Hippocampal formation (tissue), 2 donors: Measurements from ENCODE around the gene AARS2.
A peak's percentile ranks its signal among the peaks of the same experiment; 100 is the strongest.

Experiments
- DNase-seq, 2 donors: peaks; one replicate each; lab custom pipeline; 2025; lab: John Stamatoyannopoulos, UW

AARS2 gene

DNA sequence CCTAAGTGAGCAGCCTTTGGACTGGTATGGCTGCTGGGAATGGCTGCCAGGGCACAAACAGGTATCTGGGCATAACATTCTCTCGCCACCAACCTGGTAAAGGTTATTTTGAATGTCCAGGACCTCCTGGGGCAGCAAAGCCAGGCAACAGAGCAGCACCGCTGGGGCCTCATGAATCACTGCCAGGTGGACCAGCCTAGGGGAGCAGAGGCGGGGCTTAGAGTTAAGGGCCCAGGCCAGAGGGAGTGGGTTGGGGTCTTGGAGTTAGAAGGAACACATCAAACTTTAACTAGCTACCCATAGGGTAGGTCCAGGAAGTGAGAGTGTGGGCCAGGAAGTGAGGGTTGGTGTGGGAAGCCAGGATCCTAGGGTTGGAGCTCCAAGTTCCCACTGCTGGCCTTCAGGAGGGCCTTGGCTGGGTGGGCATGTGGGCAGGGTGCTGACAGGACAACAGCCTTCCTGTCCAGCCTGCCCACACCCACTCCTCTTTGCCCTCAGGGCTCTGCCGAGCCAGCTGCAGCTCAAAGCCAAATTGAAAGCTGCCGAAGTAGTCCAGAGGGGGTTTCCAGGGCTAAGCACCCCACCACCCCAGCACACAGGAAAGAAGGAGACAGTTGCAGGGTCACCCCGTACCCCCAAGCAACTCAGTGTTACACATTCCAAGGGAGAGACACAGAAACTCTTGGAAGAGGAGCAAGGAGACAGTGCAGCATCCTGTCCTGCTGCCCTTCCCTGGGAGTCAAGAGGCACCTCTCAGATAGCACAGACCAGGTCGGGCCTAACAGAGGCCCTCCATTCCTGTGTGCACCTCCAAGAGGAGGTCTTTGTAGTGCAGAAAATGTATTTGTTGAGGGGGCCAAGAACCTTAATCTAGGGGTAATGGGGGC lies 50.4 kb downstream of the AARS2 start:
- DNase-seq = no peak

- DNase-seq = no peak
These were observed 51.6 kb downstream of the AARS2 start for GRCh38 chr6:44261581-44261980.

- DNase-seq = no peak
These were observed 52.5 kb downstream of the AARS2 start for GRCh38 chr6:44260451-44261297.

DNA sequence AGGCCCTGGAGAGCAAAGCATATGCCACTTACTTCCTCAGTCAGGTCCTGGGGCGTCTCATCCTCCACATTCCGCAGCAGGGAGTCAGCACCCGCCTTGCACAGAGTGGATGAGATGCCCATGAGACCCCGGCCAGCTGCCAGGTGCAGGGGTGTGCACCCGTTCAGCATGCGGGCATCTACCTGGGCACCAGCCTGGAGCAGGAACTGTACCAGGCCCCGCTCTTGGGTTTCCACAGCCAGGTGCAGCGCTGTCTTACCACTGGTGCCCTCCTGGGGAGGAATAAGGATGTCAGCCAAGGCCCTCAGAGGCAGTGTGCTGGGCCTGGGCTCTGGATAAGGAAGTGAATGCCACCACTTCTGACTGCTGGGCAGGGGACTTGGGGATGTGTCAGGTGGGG lies 53.1 kb downstream of the AARS2 start:
- no peak for DNase-seq

DNA sequence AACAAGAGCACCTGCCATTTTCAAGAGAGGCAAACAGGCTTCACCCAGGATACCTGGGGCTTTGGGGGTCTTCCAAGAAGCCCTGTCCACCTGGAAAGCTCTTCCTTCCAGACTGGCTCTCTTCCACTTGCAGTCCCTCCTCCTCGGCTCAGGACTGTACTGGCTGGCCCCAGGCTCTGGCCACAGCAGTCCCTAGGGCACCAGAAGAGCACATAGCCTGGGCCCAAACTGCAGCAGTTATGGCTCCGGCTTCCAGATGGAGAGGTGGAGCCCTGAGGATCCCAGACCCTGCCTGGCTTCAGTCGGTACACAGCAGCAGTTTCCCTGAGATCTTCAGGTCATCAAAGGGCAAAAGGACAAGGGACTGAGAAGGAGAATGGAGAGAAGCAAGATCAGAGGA lies 54.2 kb downstream of the AARS2 start:
- no peak for DNase-seq

GRCh38 chr6:44258325-44258863 lies 54.8 kb downstream of the AARS2 start:
- DNase-seq = no peak

- no peak for DNase-seq
These were observed 55.3 kb downstream of the AARS2 start for GRCh38 chr6:44257753-44258324.

DNA sequence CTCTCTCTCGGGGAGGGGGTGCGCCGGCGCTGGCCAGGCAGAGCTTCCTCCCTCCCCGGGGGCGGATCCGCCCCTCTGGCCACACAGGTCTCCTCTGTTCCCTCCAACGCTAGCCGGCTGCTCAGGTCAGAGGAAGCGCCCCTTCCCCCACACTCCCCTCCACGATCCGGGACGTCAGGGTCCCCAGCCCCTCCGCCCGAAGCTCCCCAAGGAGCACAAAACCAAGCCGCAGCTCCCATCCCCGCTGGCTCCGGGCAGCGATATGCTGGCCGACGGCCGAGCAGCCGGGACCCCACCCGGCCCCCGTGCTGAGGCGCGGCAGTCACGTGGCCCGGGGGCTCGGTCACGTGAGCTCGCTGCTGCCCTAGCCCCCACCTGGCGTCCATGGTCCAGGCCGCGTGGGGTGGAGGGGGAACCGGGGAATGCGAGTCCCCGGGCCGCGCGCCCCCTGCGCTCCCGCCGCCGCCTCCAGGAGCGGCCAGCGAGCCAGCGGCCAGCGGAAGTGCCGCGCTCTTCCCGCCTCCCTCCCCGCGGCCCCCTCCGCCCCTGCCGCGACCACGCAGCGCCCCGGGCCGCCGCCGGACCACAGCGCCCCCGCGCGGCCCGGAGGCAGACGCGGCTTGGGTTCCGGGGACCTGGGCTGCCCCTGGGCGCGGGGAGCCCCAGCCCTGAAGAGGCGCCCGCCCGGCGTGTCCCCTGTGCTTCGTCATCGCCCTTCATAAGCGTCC lies 56.0 kb downstream of the AARS2 start, which contains the start of gene SLC35B2:
Gene SLC35B2 (minus strand): TSS at position 504 of the 728 bp plus-strand sequence. CDS start 118 bp downstream, at position 386.
- DNase-seq = peak; percentile 90 to 91

GRCh38 chr6:44256775-44257024 lies 56.4 kb downstream of the AARS2 start:
- DNase-seq = no peak

DNA sequence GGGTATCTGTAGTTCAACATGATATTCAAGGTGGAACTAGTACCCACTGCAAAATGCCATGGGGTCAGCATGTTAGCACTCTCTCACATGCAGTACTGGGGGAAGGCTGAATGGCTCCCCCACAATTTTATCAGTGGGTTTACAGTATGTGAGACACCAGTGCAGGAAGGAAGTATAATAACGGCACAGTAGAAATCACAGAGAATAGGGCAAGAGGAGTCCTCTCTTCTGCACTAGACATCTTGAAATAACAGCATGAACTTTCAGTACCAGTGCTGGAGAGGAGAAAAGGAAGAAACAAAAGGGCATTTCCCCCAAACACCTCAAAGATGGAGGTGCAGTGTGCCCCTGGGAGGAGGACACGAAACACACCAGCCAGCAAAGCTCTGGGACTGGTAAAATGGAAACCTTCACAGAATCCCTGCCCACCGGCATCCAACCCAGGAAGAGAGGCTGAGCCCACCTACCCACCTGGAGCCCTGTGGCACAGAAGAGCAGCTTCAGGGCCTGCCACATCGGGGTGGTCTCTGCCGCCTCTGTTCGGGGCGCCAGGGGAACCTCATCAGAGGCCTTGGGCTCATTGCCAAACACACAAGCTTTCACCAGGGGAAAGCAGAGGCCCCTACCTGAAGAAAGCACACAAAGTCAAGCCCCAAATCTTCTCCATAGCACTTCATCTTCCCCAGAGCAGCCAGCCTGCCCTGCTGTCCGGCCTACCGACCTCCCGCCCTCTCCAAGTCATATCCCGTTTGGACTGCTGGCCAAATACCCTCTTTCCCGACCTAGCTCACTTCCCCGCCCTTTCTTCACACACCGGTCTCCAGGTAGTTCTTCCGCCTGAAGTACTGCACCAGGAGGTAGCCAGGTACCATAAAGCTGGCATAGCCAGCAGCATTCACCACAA lies 57.0 kb downstream of the AARS2 start:
- no peak for DNase-seq

DNA sequence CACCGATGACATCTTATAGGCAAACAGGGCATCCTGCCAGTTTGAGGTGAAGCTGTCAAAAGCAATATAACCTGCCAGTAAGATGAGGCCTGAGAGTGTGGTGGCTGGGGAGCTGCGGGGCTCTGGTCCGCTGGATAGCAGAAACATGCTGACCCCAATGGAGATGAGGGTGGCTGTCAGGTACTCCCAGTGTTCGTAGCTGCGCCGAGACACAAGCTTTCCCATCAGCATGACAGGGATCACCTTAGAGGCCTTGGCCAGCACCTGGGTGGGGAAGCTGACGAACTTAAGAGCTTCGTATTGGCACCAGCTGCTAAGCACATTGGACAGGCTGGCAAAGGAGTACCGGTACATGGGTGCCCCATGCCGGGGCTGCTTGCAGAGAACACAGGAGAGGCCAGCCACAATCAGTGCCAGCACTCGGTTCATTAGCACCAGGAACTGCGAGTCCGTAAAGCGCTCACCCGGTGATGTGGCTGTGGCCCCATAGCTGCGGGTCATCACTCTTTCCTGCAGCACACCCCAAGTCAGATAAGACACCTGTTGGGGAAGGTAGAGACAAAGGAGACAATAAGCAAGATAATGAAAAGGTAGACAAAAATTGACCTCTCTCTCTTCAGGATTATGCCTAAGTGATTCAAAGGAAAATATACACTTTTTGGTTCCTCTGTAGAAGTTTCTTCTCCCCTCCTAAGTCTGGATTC lies 57.9 kb downstream of the AARS2 start:
- DNase-seq = no peak

- DNase-seq = no peak
These were observed 58.7 kb downstream of the AARS2 start for GRCh38 chr6:44254191-44255104.

DNA sequence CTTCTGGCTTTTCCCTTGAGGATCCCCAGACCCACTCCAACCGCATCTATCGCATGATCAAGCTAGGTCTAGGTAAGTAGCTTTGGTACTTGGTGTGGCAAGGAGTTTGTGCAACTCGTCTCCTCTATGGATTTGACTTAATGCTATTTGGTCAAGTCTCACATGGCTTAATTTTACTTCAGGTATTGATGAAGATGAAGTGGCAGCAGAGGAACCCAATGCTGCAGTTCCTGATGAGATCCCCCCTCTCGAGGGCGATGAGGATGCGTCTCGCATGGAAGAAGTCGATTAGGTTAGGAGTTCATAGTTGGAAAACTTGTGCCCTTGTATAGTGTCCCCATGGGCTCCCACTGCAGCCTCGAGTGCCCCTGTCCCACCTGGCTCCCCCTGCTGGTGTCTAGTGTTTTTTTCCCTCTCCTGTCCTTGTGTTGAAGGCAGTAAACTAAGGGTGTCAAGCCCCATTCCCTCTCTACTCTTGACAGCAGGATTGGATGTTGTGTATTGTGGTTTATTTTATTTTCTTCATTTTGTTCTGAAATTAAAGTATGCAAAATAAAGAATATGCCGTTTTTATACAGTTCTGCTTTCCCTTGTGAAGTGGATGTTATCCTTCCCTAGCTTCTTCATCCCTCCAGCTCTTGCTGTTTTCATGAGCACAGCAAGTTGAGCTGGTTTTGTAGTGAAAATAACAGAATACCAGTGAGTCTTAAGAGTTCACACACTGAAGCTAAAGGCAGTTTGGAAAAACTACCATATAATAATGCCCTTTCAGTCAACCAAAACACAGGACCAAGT lies 59.6 kb downstream of the AARS2 start:
- DNase-seq = no peak

DNA sequence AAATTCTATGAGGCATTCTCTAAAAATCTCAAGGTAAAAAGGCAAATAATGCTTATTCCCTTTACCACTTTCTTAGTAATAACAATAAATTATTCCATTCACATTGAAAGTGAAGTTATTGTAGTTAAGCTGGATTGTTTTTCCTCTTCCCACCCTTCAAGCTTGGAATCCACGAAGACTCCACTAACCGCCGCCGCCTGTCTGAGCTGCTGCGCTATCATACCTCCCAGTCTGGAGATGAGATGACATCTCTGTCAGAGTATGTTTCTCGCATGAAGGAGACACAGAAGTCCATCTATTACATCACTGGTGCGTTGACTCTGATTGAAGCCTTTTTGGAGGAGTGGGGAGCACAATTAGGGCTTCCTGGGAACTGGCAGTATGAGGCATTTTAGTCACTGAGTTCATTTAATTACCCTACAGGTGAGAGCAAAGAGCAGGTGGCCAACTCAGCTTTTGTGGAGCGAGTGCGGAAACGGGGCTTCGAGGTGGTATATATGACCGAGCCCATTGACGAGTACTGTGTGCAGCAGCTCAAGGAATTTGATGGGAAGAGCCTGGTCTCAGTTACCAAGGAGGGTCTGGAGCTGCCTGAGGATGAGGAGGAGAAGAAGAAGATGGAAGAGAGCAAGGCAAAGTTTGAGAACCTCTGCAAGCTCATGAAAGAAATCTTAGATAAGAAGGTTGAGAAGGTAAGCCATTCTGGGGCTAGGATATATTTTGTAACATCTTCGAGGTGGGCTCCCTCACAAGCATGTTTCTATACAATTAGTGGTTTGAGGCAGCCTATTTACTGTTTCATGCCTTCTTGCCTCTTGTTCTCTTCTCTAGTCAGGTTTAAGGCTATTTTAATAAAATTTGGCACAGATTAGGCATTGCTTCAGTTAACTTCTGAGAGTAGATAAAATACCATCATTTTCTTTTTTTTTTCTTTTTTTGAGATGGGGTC lies 61.3 kb downstream of the AARS2 start:
- no peak for DNase-seq

DNA sequence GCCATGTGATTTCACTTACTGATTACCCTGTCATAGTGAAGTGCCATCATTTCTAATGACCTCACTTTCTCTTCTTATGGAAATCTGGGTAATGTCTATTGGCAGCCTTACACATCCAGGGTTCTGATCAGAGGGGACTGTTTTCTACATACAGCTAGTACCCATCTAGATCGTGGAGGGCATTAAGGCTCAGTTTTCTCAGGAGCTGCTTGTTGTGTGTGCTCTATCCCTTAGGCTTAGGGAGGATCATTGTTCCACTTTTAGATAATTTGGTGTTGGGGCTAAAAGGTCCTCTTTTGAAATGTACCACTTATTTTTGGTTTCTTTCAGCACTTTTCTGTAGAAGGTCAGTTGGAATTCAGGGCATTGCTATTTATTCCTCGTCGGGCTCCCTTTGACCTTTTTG lies 62.4 kb downstream of the AARS2 start:
- DNase-seq = no peak

GRCh38 chr6:44250067-44250717 lies 63.0 kb downstream of the AARS2 start:
- no peak for DNase-seq
